H9 (cell line): ENCODE results near the gene IRF6. TPM values are rescaled to one million over a fixed set of nuclear protein-coding genes. Genes with fewer than 3 reads are reported as not detected.

Experiments
- DNase-seq: peaks from one replicate; pipeline ENCODE4 v3.0.0-alpha.2; 2017
- H2AFZ ChIP-seq: one replicate; pipeline ENCODE4 v1.6.1; 2013; ENCODE audit warnings: mild to moderate bottlenecking, low read length, control low read depth, moderate library complexity
- H2AK5ac ChIP-seq: 2 replicates; pipeline ENCODE4 v1.6.1; 2013; ENCODE audit warnings: low read length, control low read depth, mixed read lengths; ENCODE audit not compliant: insufficient read length
- H2BK120ac ChIP-seq: one replicate; pipeline ENCODE4 v1.6.1; 2013; ENCODE audit warnings: low read depth, mild to moderate bottlenecking, low read length, control low read depth, inconsistent platforms; ENCODE audit not compliant: poor library complexity, severe bottlenecking
- H2BK12ac ChIP-seq: 2 replicates; pipeline ENCODE4 v1.6.1; 2013; ENCODE audit warnings: low read length, control low read depth, mixed read lengths, low read depth; ENCODE audit not compliant: insufficient read length
- H2BK15ac ChIP-seq: 2 replicates; pipeline ENCODE4 v1.6.1; 2013; ENCODE audit warnings: low read depth, low read length, control low read depth
- H2BK20ac ChIP-seq: one replicate; pipeline ENCODE4 v1.6.1; 2013; ENCODE audit warnings: low read depth, mild to moderate bottlenecking, low read length, control low read depth, inconsistent platforms; ENCODE audit not compliant: poor library complexity, severe bottlenecking
- H2BK5ac ChIP-seq: 2 replicates; pipeline ENCODE4 v1.6.1; 2013; ENCODE audit warnings: low read length, control low read depth, mixed read lengths; ENCODE audit not compliant: insufficient read length
- H3K14ac ChIP-seq: 2 replicates; pipeline ENCODE4 v1.6.1; 2013; ENCODE audit warnings: low read length, control low read depth; ENCODE audit not compliant: insufficient read depth
- H3K18ac ChIP-seq: 2 replicates; pipeline ENCODE4 v1.6.1; 2013; ENCODE audit warnings: low read depth, mild to moderate bottlenecking, mixed read lengths, low read length, control low read depth; ENCODE audit not compliant: insufficient read length
- H3K23ac ChIP-seq: 2 replicates; pipeline ENCODE4 v1.6.1; 2013; ENCODE audit warnings: low read length, control low read depth, mixed read lengths, low read depth; ENCODE audit not compliant: insufficient read length
- H3K23me2 ChIP-seq: 2 replicates; pipeline ENCODE4 v1.6.1; 2013; ENCODE audit warnings: low read depth, mild to moderate bottlenecking, mixed read lengths, low read length, control low read depth; ENCODE audit not compliant: insufficient read length, poor library complexity, severe bottlenecking
- H3K27ac ChIP-seq: 2 replicates; pipeline ENCODE4 v1.5.1; 2013; ENCODE audit warnings: low read length, control low read depth, mixed read lengths, low read depth; ENCODE audit not compliant: insufficient read length
- H3K27me3 ChIP-seq: 2 replicates; pipeline ENCODE4 v1.6.1; 2013; ENCODE audit warnings: low read length, control low read depth, inconsistent platforms; ENCODE audit not compliant: insufficient read depth
- H3K4ac ChIP-seq: 2 replicates; pipeline ENCODE4 v1.6.1; 2013; ENCODE audit warnings: low read depth, mild to moderate bottlenecking, control low read depth, inconsistent platforms, low read length, moderate library complexity
- H3K4me1 ChIP-seq: 2 replicates; pipeline ENCODE4 v1.6.1; 2013; ENCODE audit warnings: low read length, control low read depth, inconsistent platforms; ENCODE audit not compliant: insufficient read depth
- H3K4me2 ChIP-seq: 2 replicates; pipeline ENCODE4 v1.6.1; 2013; ENCODE audit warnings: low read length, control low read depth, mixed read lengths; ENCODE audit not compliant: insufficient read length, insufficient read depth
- H3K56ac ChIP-seq: 2 replicates; pipeline ENCODE4 v1.6.1; 2013; ENCODE audit warnings: low read depth, mild to moderate bottlenecking, mixed read lengths, low read length, control low read depth; ENCODE audit not compliant: insufficient read length
- H3K79me1 ChIP-seq: 2 replicates; pipeline ENCODE4 v1.6.1; 2013; ENCODE audit warnings: low read depth, mild to moderate bottlenecking, moderate library complexity, low read length, control low read depth, inconsistent platforms; ENCODE audit not compliant: insufficient read depth, poor library complexity, severe bottlenecking
- H3K79me2 ChIP-seq: 2 replicates; pipeline ENCODE4 v1.6.1; 2013; ENCODE audit warnings: low read length, control low read depth, inconsistent platforms; ENCODE audit not compliant: insufficient read depth
- H3K9ac ChIP-seq: 2 replicates; pipeline ENCODE4 v1.6.1; 2013; ENCODE audit warnings: low read length, control low read depth, mixed read lengths; ENCODE audit not compliant: insufficient read length; ENCODE audit errors: extremely low read depth
- H3K9me3 ChIP-seq: one replicate; pipeline ENCODE4 v1.6.1; 2013; ENCODE audit warnings: low read depth, low read length, inconsistent platforms; ENCODE audit not compliant: control insufficient read depth
- H3T11ph ChIP-seq: one replicate; pipeline ENCODE4 v1.6.1; 2013; ENCODE audit warnings: mild to moderate bottlenecking, low read length, control low read depth, inconsistent platforms
- H4K20me1 ChIP-seq: one replicate; pipeline ENCODE4 v1.6.1; 2013; ENCODE audit not compliant: control insufficient read depth, insufficient read length, insufficient read depth
- H4K5ac ChIP-seq: 2 replicates; pipeline ENCODE4 v1.6.1; 2013; ENCODE audit warnings: low read depth, mild to moderate bottlenecking, mixed read lengths, low read length, control low read depth; ENCODE audit not compliant: insufficient read length
- H4K8ac ChIP-seq: replicated peaks from 2 replicates; pipeline ENCODE4 v1.6.1; 2013; ENCODE audit warnings: low read length, control low read depth, mixed read lengths, low read depth; ENCODE audit not compliant: insufficient read length
- H4K91ac ChIP-seq: 2 replicates; pipeline ENCODE4 v1.6.1; 2013; ENCODE audit warnings: low read depth, mild to moderate bottlenecking, moderate library complexity, mixed read lengths, low read length, control low read depth; ENCODE audit not compliant: insufficient read length
- H3K27ac Mint-ChIP-seq, 3 experiments: 2 replicates in 2 of 3; 3 replicates in 1 of 3; pipeline ENCODE4 v1.8.0; 2020 to 2021; ENCODE audit warnings: mixed read lengths in 3 of 3, mild to moderate bottlenecking in 1 of 3, moderate library complexity in 1 of 3
- H3K27me3 Mint-ChIP-seq: 2 replicates; pipeline ENCODE4 v1.8.0; 2021; ENCODE audit warnings: low read depth, mild to moderate bottlenecking, moderate library complexity, mixed read lengths
- H3K36me3 Mint-ChIP-seq, 3 experiments: 2 replicates in 2 of 3; 3 replicates in 1 of 3; pipeline ENCODE4 v1.8.0; 2020 to 2021; ENCODE audit warnings: low read depth in 3 of 3, mixed read lengths in 3 of 3; ENCODE audit not compliant: insufficient read depth in 1 of 3
- H3K4me1 Mint-ChIP-seq, 2 experiments: 2 replicates each; pipeline ENCODE4 v1.8.0; 2020; ENCODE audit warnings: mixed read lengths in 2 of 2
- H3K4me3 Mint-ChIP-seq, 2 experiments: 2 replicates in 1 of 2; 3 replicates in 1 of 2; pipeline ENCODE4 v1.8.0; 2020 to 2021; ENCODE audit warnings: mild to moderate bottlenecking in 2 of 2, mixed read lengths in 2 of 2, moderate library complexity in 1 of 2
- H3K9me3 Mint-ChIP-seq, 2 experiments: 2 replicates in 1 of 2; 3 replicates in 1 of 2; pipeline ENCODE4 v1.8.0; 2020; ENCODE audit warnings: mild to moderate bottlenecking in 2 of 2, mixed read lengths in 2 of 2, moderate library complexity in 1 of 2
- CTCF ChIP-seq: fragments of 200-600 bp; sonication (generic); conservative IDR thresholded peaks from 3 replicates; pipeline ENCODE4 v1.8.0; 2021; ENCODE audit warnings: antibody characterized with exemption, mild to moderate bottlenecking
- WGBS: extraction: QIAGEN DNeasy Blood & Tissue Kit; methylation state at CpG from one replicate; pipeline ENCODE4 v1.1.7; 2013; ENCODE audit warnings: missing lambda C conversion rate, low lambda C conversion rate, mixed read lengths; ENCODE audit not compliant: insufficient read length; ENCODE audit errors: extremely low coverage; 5-methylcytosine and 5-hydroxymethylcytosine counted together
- total RNA-seq: library from RNA; stranded (reverse); gene quantifications from 2 replicates; pipeline ENCODE4 v1.2.1, GENCODE V29; 2021

IRF6 gene
- total RNA-seq, 1 experiment from 2014 or later: 7.1 TPM

DNA sequence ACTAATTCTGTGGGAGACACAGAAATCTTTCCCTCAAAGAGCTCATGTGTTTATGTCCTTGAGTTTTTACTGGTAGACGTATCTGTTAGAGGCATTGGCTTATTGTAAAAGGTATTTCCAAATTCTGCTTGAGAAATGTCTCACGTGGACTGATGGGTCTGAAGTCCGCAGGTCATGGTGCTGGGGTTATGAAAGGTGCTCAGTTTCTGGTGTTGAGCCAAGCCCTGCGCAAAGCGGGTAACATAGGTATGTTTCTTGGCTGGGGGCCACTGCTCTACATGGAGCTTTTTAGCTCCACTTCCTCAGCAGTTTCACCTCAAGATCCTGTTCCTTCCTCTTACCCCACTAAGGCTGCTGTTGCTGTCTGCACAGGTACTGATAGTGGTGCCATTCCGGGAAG is 32.6 kb upstream of the IRF6 start:
- Histone ChIP-seq H3K18ac (no peak overlapping the region), H2BK120ac (no peak overlapping the region), H3K4ac (no peak overlapping the region), H3T11ph (no peak overlapping the region), H3K23me2 (no peaks in the 10 kb centered on the region), H4K5ac (no peak overlapping the region), H3K27ac (no peak overlapping the region), H3K79me1 (no peaks in the 10 kb centered on the region), H3K56ac (no peak overlapping the region), H2AFZ (no peak overlapping the region), H3K23ac (no peak overlapping the region), H3K14ac (no peak overlapping the region), H2BK12ac (no peak overlapping the region), H2AK5ac (no peak overlapping the region), H3K4me2 (no peak overlapping the region), H2BK15ac (no peak overlapping the region), H2BK5ac (no peak overlapping the region), H3K9me3 (no peaks in the 10 kb centered on the region), H3K4me1 (no peaks in the 10 kb centered on the region), H3K79me2 (no peaks in the 10 kb centered on the region), H4K20me1 (no peaks in the 10 kb centered on the region), H3K9ac (no peak overlapping the region), H4K8ac (no peak overlapping the region), H4K91ac (no peak overlapping the region), H2BK20ac (no peak overlapping the region), H3K27me3 (no peaks in the 10 kb centered on the region)
- TF ChIP-seq CTCF: no peak
- peaks cover 21 to 98% (median 82%) of the 10 kb centered on the region in 3 experiments; a peak in 6 of 7 replicates for H3K36me3 Mint-ChIP-seq
- no peaks in the 10 kb centered on the region for H3K27me3 Mint-ChIP-seq
- H3K4me1 Mint-ChIP-seq: no peaks in the 10 kb centered on the region
- no peak overlapping the region for H3K27ac Mint-ChIP-seq
- DNase-seq: no peak
- H3K9me3 Mint-ChIP-seq: no peaks in the 10 kb centered on the region
- no CpG with 5 or more reads among the region's 6 CpGs for WGBS
- H3K4me3 Mint-ChIP-seq: no peak overlapping the region
